Stomach (tissue), 4 donors: Measurements from ENCODE around the gene ZC3H12D.

ENCODE experiments used
- POLR2AphosphoS5 ChIP-seq, 3 donors: sonication (generic); formaldehyde crosslinking; IDR thresholded peaks; one replicate each; pipeline ENCODE4 v1.6.1; 2016; ENCODE audit warnings: antibody characterized with exemption in 3 of 3
- TF ChIP-seq, protein P1 (sequence below), 7 experiments: fragments of 450-650 bp in 4 of 7; fragments of 200-600 bp in 3 of 7; sonication (generic) in 3 of 7; IDR thresholded peaks; one replicate each; pipeline ENCODE4 v1.5.1; 2016 to 2019; ENCODE audit warnings: antibody characterized with exemption in 7 of 7, control low read depth in 2 of 7, mild to moderate bottlenecking in 1 of 7

- TF ChIP-seq, protein P1, sequence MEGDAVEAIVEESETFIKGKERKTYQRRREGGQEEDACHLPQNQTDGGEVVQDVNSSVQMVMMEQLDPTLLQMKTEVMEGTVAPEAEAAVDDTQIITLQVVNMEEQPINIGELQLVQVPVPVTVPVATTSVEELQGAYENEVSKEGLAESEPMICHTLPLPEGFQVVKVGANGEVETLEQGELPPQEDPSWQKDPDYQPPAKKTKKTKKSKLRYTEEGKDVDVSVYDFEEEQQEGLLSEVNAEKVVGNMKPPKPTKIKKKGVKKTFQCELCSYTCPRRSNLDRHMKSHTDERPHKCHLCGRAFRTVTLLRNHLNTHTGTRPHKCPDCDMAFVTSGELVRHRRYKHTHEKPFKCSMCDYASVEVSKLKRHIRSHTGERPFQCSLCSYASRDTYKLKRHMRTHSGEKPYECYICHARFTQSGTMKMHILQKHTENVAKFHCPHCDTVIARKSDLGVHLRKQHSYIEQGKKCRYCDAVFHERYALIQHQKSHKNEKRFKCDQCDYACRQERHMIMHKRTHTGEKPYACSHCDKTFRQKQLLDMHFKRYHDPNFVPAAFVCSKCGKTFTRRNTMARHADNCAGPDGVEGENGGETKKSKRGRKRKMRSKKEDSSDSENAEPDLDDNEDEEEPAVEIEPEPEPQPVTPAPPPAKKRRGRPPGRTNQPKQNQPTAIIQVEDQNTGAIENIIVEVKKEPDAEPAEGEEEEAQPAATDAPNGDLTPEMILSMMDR (IDR thresholded peaks at IDR 0.05): no peak
- no peak for TF ChIP-seq POLR2AphosphoS5 (IDR thresholded peaks at IDR 0.05)
Measured at GRCh38 chr6:149414009-149414408, 70.8 kb downstream of the ZC3H12D start.
